T-cell (primary cell): ENCODE results near the gene ACY1. TPM values are rescaled to one million over a fixed set of nuclear protein-coding genes. Genes with fewer than 3 reads are reported as not detected.

Experiments
- ATAC-seq, 4 experiments: fragments of 200-7000 bp in 3 of 4; fragments of 150-1000 bp in 1 of 4; cut with Tn5 transposase; replicated peaks in 1 of 4; 1 replicate in 3 of 4; 2 replicates in 1 of 4; pipeline ENCODE4 v1.10.0; 2021; ENCODE audit warnings: moderate library complexity in 3 of 4, mild to moderate bottlenecking in 2 of 4, moderate number of reproducible peaks in 1 of 4
- CTCF ChIA-PET, 2 donors: fragments of 300-600 bp; sonication (Branson Sonifier 250); formaldehyde crosslinking; loops; one replicate each; lab custom pipeline; 2022; ENCODE audit warnings: antibody characterized with exemption in 2 of 2; lab: Charles Lee
- POLR2A ChIA-PET, 2 donors: fragments of 300-600 bp; sonication (Branson Sonifier 250); formaldehyde crosslinking; loops; one replicate each; lab custom pipeline; 2022; ENCODE audit warnings: antibody characterized with exemption in 2 of 2; lab: Charles Lee
- DNase-seq, 35 experiments: peaks; one replicate each; pipeline versions ENCODE4 v3.0.0 to v3.0.0-alpha.2; 2013 to 2023
- H3K27ac ChIP-seq: one replicate; pipeline ENCODE4 v1.5.1; 2013; ENCODE audit warnings: low read length
- H3K27me3 ChIP-seq, 2 experiments: replicated peaks in 1 of 2; 1 replicate in 1 of 2; 2 replicates in 1 of 2; pipeline versions ENCODE4 v1.6.1 to v1.7.0; 2013; ENCODE audit warnings: low read length in 1 of 2, mixed read lengths in 1 of 2; ENCODE audit not compliant: control insufficient read depth in 2 of 2, insufficient read depth in 2 of 2; ENCODE audit errors: extremely low read depth in 1 of 2
- H3K36me3 ChIP-seq, 2 donors: 1 replicate in 1 of 2; 2 replicates in 1 of 2; pipeline versions ENCODE4 v1.6.1 to v1.7.0; 2013; ENCODE audit warnings: low read length in 1 of 2; ENCODE audit not compliant: control insufficient read depth in 2 of 2, insufficient read depth in 1 of 2; ENCODE audit errors: extremely low read depth in 1 of 2
- H3K4me1 ChIP-seq, 2 experiments: 1 replicate in 1 of 2; 2 replicates in 1 of 2; pipeline versions ENCODE4 v1.6.1 to v1.7.0; 2013; ENCODE audit warnings: low read length in 2 of 2, mixed read lengths in 1 of 2; ENCODE audit not compliant: insufficient read depth in 2 of 2, control insufficient read depth in 1 of 2; ENCODE audit errors: extremely low read depth in 1 of 2
- H3K4me3 ChIP-seq, 2 donors: 1 replicate in 1 of 2; 2 replicates in 1 of 2; pipeline versions ENCODE4 v1.5.1 to v1.7.0; 2013; ENCODE audit warnings: mild to moderate bottlenecking in 2 of 2, low read length in 1 of 2, moderate library complexity in 1 of 2; ENCODE audit not compliant: control insufficient read depth in 1 of 2; ENCODE audit errors: extremely low read depth in 1 of 2
- H3K9me3 ChIP-seq: 2 replicates; pipeline ENCODE4 v1.7.0; 2013
- H3K27ac Mint-ChIP-seq, 2 donors: one replicate each; pipeline ENCODE4 v1.8.0; 2020 to 2021; ENCODE audit warnings: mild to moderate bottlenecking in 2 of 2, mixed read lengths in 2 of 2
- H3K27me3 Mint-ChIP-seq, 2 donors: one replicate each; pipeline ENCODE4 v1.8.0; 2021 to 2022; ENCODE audit warnings: mixed read lengths in 2 of 2
- H3K36me3 Mint-ChIP-seq: one replicate; pipeline ENCODE4 v1.8.0; 2021; ENCODE audit warnings: mixed read lengths
- H3K4me1 Mint-ChIP-seq, 3 donors: one replicate each; pipeline ENCODE4 v1.8.0; 2020 to 2022; ENCODE audit warnings: mixed read lengths in 3 of 3, mild to moderate bottlenecking in 1 of 3
- H3K4me3 Mint-ChIP-seq, 3 donors: one replicate each; pipeline ENCODE4 v1.8.0; 2020 to 2022; ENCODE audit warnings: mild to moderate bottlenecking in 3 of 3, mixed read lengths in 3 of 3, moderate library complexity in 3 of 3
- H3K9me3 Mint-ChIP-seq, 3 donors: one replicate each; pipeline ENCODE4 v1.8.0; 2020 to 2022; ENCODE audit warnings: mixed read lengths in 3 of 3
- WGBS: methylation state at CpG from one replicate; pipeline ENCODE4 v1.1.5; 2013; ENCODE audit warnings: missing lambda C conversion rate; ENCODE audit not compliant: insufficient coverage; 5-methylcytosine and 5-hydroxymethylcytosine counted together
- total RNA-seq, 35 experiments: library from RNA in 6 of 35; stranded (reverse) in 6 of 35; fragments of 120-200 nt in 1 of 35; gene quantifications; one replicate each; pipeline versions ENCODE4 v1.2.1 to v1.2.4 and lab custom pipeline; 2013 to 2026

Gene ACY1
- total RNA-seq, 5 donors from 2014 or later (not counting 1 experiment from before 2014, with no cell fraction given), result 6.2 to 19.0 (median 13.3) TPM

DNA sequence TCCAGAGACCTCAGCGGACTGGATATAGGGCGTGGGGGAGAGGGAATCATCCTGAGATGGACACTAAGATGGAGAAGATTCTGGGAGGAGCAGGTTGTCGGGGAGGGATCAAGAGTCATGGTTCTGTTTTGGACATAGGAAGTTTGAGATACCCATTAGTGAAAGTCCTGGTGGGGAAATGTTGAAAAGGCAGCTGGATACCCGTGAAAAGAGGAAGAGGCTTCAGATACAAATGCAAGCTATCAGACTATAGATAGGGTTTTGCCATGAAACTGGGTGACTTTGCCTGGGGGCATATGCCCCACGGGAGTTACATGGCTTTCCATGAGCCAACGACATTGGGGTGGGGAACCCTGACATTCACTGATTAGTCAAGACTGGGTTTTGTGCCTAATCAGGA lies 29.2 kb upstream of the ACY1 start:
- 64% methylated on average over 6 of the region's 6 CpGs for WGBS
- H3K27me3 Mint-ChIP-seq, result peaks cover 20 to 37% of the 10 kb centered on the region in 2 donors
- H3K27ac Mint-ChIP-seq, result peak overlapping the region in 1 of 2 donors; percentile 25
- Histone ChIP-seq H3K36me3 (no peaks in the 10 kb centered on the region), H3K4me1 (peaks cover 2 to 17% of the 10 kb centered on the region in 2 experiments), H3K27ac (no peak overlapping the region), H3K27me3 (peaks cover 3 to 44% of the 10 kb centered on the region in 2 experiments), H3K9me3 (no peaks in the 10 kb centered on the region), H3K4me3 (no peak overlapping the region)
- ChIA-PET CTCF (no interaction called here), POLR2A (no interaction called here)
- H3K36me3 Mint-ChIP-seq, result peaks cover 7% of the 10 kb centered on the region
- ATAC-seq, result no peak
- H3K4me3 Mint-ChIP-seq, result peak overlapping the region in 1 of 3 donors; percentile 32
- peaks cover 5 to 7% (median 6%) of the 10 kb centered on the region in 3 donors for H3K4me1 Mint-ChIP-seq
- no peak for DNase-seq
- H3K9me3 Mint-ChIP-seq, result no peaks in the 10 kb centered on the region

DNA sequence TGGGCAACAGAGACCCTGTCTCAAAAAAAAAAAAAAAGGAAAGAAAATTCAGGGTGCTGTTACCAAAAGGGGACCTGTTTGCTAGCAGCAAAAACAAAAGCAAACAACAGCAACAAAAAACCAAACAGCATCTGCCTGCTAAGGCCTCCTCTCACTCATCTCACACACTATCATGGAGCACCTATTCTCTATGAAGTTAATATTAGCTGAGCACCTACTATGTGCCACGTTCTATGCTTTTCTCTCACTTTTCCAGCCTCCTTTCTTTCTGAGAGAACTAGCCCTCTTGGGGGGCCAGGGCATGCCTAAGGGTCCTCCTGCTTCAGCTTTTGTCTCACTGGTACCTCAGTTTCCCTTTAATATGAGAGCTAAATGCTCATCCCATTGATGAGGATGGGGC lies 28.6 kb upstream of the ACY1 start:
- no peak overlapping the region for H3K27ac ChIP-seq
- no peak overlapping the region for H3K4me3 ChIP-seq
- CTCF ChIA-PET, result no interaction called here
- H3K27me3 Mint-ChIP-seq, result peaks cover 20 to 37% of the 10 kb centered on the region in 2 donors
- no peaks in the 10 kb centered on the region for H3K36me3 ChIP-seq
- no peaks in the 10 kb centered on the region for H3K9me3 Mint-ChIP-seq
- POLR2A ChIA-PET, result no interaction called here
- peaks cover 2 to 17% of the 10 kb centered on the region in 2 experiments for H3K4me1 ChIP-seq
- DNase-seq (no peak), ATAC-seq (no peak)
- H3K36me3 Mint-ChIP-seq, result peaks cover 11% of the 10 kb centered on the region
- H3K4me1 Mint-ChIP-seq, result peaks cover 5 to 7% (median 6%) of the 10 kb centered on the region in 3 donors
- no CpG with 5 or more reads among the region's 1 CpG for WGBS
- no peaks in the 10 kb centered on the region for H3K9me3 ChIP-seq
- peaks cover 3 to 49% of the 10 kb centered on the region in 2 experiments for H3K27me3 ChIP-seq
- H3K27ac Mint-ChIP-seq, result no peak overlapping the region
- peak overlapping the region in 1 of 3 donors; percentile 57 for H3K4me3 Mint-ChIP-seq

DNA sequence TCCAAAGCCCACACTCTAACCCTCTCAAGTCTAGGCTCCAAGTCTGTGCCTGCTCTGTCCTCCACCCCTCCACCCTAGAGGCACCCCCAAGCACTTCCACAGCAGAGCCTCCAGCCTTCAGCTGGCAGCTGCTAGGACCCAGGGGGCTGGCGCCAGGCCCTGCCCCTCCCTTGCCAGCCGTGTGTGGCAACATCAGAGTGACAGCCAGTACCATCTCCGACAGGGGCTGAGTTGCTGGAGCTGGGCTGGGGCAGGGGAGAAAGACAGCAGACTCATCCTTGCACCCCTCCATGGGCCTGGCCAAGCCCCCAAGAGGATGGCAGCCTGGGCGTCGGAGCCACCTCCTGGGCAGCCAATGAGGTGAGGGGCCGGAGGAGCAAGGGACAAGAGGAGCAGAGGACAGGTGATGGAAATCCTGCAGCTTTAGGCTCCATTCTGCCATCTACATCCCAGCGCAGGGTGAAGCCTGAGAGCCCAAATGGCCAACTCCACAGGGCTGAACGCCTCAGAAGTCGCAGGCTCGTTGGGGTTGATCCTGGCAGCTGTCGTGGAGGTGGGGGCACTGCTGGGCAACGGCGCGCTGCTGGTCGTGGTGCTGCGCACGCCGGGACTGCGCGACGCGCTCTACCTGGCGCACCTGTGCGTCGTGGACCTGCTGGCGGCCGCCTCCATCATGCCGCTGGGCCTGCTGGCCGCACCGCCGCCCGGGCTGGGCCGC lies 28.0 kb upstream of the ACY1 start, which contains the start of gene GPR62:
Gene GPR62, plus strand, starts transcription at position 207 of the 718 bp plus-strand sequence. Its CDS starts 272 bp downstream, at position 479.
- H3K36me3 Mint-ChIP-seq, result peaks cover 15% of the 10 kb centered on the region
- DNase-seq (no peak), ATAC-seq (peak in 1 of 4 experiments; percentile 9)
- H3K27ac Mint-ChIP-seq, result no peak within 1 kb of the TSS
- ChIA-PET POLR2A (no interaction called here), CTCF (no interaction called here)
- peaks cover 5 to 7% (median 6%) of the 10 kb centered on the region in 3 donors for H3K4me1 Mint-ChIP-seq
- peaks cover 3 to 55% of the 10 kb centered on the region in 2 experiments for H3K27me3 ChIP-seq
- H3K36me3 ChIP-seq, result no peaks in the 10 kb centered on the region
- 46% methylated on average over 33 of the region's 33 CpGs for WGBS
- peak within 1 kb of the TSS in 2 of 3 donors; percentile 34 to 68 for H3K4me3 Mint-ChIP-seq
- no peaks in the 10 kb centered on the region for H3K9me3 Mint-ChIP-seq
- peaks cover 2 to 17% of the 10 kb centered on the region in 2 experiments for H3K4me1 ChIP-seq
- peaks cover 20 to 37% of the 10 kb centered on the region in 2 donors for H3K27me3 Mint-ChIP-seq
- H3K27ac ChIP-seq, result no peak within 1 kb of the TSS
- H3K4me3 ChIP-seq, result peak within 1 kb of the TSS in 1 of 2 donors; percentile 62
- H3K9me3 ChIP-seq, result no peaks in the 10 kb centered on the region

DNA sequence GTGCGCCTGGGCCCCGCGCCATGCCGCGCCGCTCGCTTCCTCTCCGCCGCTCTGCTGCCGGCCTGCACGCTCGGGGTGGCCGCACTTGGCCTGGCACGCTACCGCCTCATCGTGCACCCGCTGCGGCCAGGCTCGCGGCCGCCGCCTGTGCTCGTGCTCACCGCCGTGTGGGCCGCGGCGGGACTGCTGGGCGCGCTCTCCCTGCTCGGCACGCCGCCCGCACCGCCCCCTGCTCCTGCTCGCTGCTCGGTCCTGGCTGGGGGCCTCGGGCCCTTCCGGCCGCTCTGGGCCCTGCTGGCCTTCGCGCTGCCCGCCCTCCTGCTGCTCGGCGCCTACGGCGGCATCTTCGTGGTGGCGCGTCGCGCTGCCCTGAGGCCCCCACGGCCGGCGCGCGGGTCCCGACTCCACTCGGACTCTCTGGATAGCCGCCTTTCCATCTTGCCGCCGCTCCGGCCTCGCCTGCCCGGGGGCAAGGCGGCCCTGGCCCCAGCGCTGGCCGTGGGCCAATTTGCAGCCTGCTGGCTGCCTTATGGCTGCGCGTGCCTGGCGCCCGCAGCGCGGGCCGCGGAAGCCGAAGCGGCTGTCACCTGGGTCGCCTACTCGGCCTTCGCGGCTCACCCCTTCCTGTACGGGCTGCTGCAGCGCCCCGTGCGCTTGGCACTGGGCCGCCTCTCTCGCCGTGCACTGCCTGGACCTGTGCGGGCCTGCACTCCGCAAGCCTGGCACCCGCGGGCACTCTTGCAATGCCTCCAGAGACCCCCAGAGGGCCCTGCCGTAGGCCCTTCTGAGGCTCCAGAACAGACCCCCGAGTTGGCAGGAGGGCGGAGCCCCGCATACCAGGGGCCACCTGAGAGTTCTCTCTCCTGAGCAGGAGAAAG lies 27.2 kb upstream of the ACY1 start:
- peaks cover 5 to 7% (median 6%) of the 10 kb centered on the region in 3 donors for H3K4me1 Mint-ChIP-seq
- H3K36me3 Mint-ChIP-seq, result peaks cover 21% of the 10 kb centered on the region
- Histone ChIP-seq H3K27me3 (peaks cover 3 to 55% of the 10 kb centered on the region in 2 experiments), H3K9me3 (no peaks in the 10 kb centered on the region), H3K4me1 (peaks cover 2 to 17% of the 10 kb centered on the region in 2 experiments), H3K27ac (no peak overlapping the region), H3K4me3 (peak overlapping the region; percentile 10 to 62), H3K36me3 (no peaks in the 10 kb centered on the region)
- H3K4me3 Mint-ChIP-seq, result peak overlapping the region in 2 of 3 donors; percentile 34 to 68
- 7% methylated on average over 89 of the region's 97 CpGs for WGBS
- ATAC-seq (peak; percentile 75 to 86 (median 80)), DNase-seq (peak in 16 of 35 experiments; percentile 25 to 55 (median 38))
- H3K9me3 Mint-ChIP-seq, result no peaks in the 10 kb centered on the region
- ChIA-PET POLR2A (no interaction called here), CTCF (no interaction called here)
- peaks cover 20 to 37% of the 10 kb centered on the region in 2 donors for H3K27me3 Mint-ChIP-seq
- H3K27ac Mint-ChIP-seq, result no peak overlapping the region

DNA sequence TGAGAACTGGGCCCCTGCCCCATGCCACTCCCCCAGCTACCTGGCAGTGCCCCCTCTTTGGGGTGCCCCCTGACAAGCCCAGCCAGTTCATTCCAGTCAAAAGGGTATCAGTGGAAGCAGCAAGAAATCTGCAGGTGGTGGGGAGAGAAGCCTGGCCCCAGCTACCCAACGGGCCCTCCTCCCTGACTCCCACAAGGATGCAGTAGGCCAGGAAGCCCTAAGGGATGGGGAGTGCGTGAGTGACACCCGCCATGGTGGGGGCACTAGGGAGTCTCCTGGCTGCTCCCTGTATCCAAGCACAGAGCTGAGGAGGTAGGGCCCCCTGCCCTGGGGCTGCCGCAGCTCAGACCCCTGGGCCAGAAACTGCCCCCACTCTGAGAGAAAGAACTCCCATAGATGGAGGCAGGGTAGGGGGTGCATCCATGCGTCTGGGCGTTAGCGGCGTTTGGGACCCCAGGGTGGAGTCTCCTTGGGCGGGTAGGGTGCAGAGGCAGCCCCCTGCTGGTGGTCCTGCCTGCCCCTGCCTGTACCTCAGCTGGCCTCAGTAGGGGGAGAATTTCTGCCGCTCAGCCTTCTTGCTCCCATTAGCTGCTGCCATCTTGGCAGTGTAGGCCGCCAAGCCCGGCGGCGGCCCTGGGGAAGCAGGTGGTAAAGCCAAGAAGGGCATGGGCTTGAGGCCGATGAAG lies 25.7 kb upstream of the ACY1 start:
- Histone ChIP-seq H3K27me3 (peaks cover 3 to 55% of the 10 kb centered on the region in 2 experiments), H3K36me3 (no peaks in the 10 kb centered on the region), H3K9me3 (no peaks in the 10 kb centered on the region), H3K27ac (no peak overlapping the region), H3K4me3 (no peak overlapping the region), H3K4me1 (peaks cover 2 to 17% of the 10 kb centered on the region in 2 experiments)
- POLR2A ChIA-PET, result no interaction called here
- Mint-ChIP-seq H3K9me3 (no peaks in the 10 kb centered on the region), H3K27ac (no peak overlapping the region), H3K4me3 (no peak overlapping the region), H3K27me3 (peaks cover 16 to 35% of the 10 kb centered on the region in 2 donors), H3K4me1 (peaks cover 5 to 7% (median 6%) of the 10 kb centered on the region in 3 donors), H3K36me3 (peaks cover 22% of the 10 kb centered on the region)
- DNase-seq (no peak), ATAC-seq (no peak)
- 95% methylated on average over 11 of the region's 15 CpGs for WGBS
- CTCF ChIA-PET, result interaction anchor here in 1 of 2 donors (0.8 kb wide), 1 partner anchor 11 kb away, joined by 3 read pairs; no protein-coding TSS in a partner anchor
